ENCODE measurements around the gene CLPX.
"Not testable (repeated sequence)": the region's sequence is repeated elsewhere in the genome, so short reads cannot be mapped to it uniquely, and the experiment has no call there.

CLPX gene

DNA sequence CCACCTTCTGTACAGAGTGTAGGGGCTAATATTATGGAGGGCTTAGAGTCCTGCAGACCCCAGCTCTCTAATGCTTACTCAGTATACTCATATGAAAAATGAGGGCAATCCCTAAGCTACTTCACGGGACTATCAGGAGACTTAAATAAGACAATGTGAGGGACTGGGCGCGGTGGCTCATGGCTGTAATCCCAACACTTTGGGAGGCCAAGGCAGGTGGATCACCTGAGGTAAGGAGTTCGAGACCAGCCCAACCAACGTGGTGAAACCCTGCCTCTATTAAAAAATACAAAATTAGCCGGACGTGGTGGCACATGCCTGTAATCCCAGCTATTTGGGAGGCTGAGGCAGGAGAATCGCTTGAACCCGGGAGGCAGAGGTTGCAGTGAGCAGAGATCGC, 85.3 kb downstream of the CLPX start:
- not testable (repeated sequence) for DNase-seq

DNA sequence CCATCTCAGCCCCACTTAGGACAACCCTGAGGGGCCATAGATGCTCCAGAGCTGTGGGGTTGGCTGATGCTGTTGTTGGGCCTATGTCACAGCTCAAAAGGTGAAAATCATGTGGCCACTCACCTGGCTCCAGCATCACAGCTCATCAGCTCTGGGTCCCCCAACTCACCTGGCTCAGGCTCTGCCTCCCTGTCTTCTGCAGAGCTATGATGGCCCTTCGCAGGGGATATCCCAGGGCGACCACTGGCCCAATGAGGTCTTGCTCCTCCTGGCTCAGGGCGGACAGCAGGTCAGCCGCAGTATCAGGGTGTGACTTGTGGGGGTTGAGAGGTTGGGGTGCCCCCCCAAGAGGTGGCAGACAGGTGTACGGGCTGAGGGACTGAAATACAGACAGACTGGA, 85.8 kb downstream of the CLPX start:
- DNase-seq, result no peak
